Measurements from ENCODE around the gene METTL5.

The METTL5 gene

GRCh38 chr2:169806586-169806985, 18.1 kb downstream of the METTL5 start:
- no peak overlapping the region for H3K27ac ChIP-seq
- TF ChIP-seq CTCF (IDR thresholded peaks at IDR 0.05) (no peak), ZFX (IDR thresholded peaks at IDR 0.05; ENCODE audit: borderline replicate concordance) (no peak)

GRCh38 chr2:169803480-169803879, 21.2 kb downstream of the METTL5 start:
- H3K27ac ChIP-seq, result no peak overlapping the region
- TF ChIP-seq ZFX (IDR thresholded peaks at IDR 0.05; ENCODE audit: borderline replicate concordance) (no peak), CTCF (IDR thresholded peaks at IDR 0.05) (no peak)

- TF ChIP-seq CTCF (IDR thresholded peaks at IDR 0.05) (no peak), ZFX (IDR thresholded peaks at IDR 0.05; ENCODE audit: borderline replicate concordance) (no peak)
Measured at GRCh38 chr2:169798718-169799592, 25.8 kb downstream of the METTL5 start, which contains the start of gene SSB. Gene SSB (plus strand): TSS chr2:169798871. CDS start chr2:169800961, 2,090 bp downstream.

GRCh38 chr2:169798397-169798717, 26.3 kb downstream of the METTL5 start:
- TF ChIP-seq ZFX (IDR thresholded peaks at IDR 0.05; ENCODE audit: borderline replicate concordance) (no peak), CTCF (IDR thresholded peaks at IDR 0.05) (no peak)
- peak overlapping the region; percentile 87 for H3K27ac ChIP-seq

More at GRCh38 chr2:169798718-169799592, 25.8 kb downstream of the METTL5 start, which contains the start of gene SSB:
- H3K27ac ChIP-seq, result peak within 1 kb of the TSS; percentile 87

- TF ChIP-seq ZFX (IDR thresholded peaks at IDR 0.05; ENCODE audit: borderline replicate concordance) (no peak), CTCF (IDR thresholded peaks at IDR 0.05) (no peak)
- H3K27ac ChIP-seq, result no peak overlapping the region
Measured at GRCh38 chr2:169797601-169798000, 27.1 kb downstream of the METTL5 start.

GRCh38 chr2:169796441-169796840, 28.3 kb downstream of the METTL5 start:
- TF ChIP-seq ZFX (IDR thresholded peaks at IDR 0.05; ENCODE audit: borderline replicate concordance) (no peak), CTCF (IDR thresholded peaks at IDR 0.05) (no peak)

GRCh38 chr2:169795181-169795580, 29.5 kb downstream of the METTL5 start:
- H3K27ac ChIP-seq, result no peak overlapping the region
- no peak for TF ChIP-seq CTCF (IDR thresholded peaks at IDR 0.05)
- no peak for TF ChIP-seq ZFX (IDR thresholded peaks at IDR 0.05; ENCODE audit: borderline replicate concordance)

More at GRCh38 chr2:169796441-169796840, 28.3 kb downstream of the METTL5 start:
- H3K27ac ChIP-seq, result no peak overlapping the region
